ENCODE data around the gene DIO2. TPM values are rescaled to one million over a fixed set of nuclear protein-coding genes. Genes with fewer than 3 reads are reported as not detected.

DIO2 gene
- total and polyA plus RNA-seq, 2 of the 8 experiments (the other 6 are each of a cell fraction or from before 2014, with no cell fraction given): 0.03 to 0.65 TPM

DNA sequence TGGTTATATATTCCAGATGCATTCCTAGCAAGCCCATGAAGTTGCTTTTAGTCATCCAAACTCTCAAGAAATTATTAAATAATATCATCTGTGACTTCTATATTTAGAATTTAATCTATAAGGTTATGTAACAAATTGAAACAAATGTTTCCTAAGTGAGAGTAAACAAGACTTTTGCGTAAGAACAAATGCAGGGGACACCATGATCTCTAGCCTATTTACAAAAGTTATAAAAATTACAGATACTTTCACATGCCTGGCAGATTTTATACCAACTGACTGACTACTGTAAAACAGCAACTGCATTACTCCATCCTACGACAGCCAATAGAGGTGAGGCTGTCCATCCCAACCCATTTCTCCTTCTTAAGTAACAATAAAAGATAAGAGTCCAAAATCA is 20.4 kb upstream of the DIO2 start (continued):
- TF ChIP-seq, protein P1, sequence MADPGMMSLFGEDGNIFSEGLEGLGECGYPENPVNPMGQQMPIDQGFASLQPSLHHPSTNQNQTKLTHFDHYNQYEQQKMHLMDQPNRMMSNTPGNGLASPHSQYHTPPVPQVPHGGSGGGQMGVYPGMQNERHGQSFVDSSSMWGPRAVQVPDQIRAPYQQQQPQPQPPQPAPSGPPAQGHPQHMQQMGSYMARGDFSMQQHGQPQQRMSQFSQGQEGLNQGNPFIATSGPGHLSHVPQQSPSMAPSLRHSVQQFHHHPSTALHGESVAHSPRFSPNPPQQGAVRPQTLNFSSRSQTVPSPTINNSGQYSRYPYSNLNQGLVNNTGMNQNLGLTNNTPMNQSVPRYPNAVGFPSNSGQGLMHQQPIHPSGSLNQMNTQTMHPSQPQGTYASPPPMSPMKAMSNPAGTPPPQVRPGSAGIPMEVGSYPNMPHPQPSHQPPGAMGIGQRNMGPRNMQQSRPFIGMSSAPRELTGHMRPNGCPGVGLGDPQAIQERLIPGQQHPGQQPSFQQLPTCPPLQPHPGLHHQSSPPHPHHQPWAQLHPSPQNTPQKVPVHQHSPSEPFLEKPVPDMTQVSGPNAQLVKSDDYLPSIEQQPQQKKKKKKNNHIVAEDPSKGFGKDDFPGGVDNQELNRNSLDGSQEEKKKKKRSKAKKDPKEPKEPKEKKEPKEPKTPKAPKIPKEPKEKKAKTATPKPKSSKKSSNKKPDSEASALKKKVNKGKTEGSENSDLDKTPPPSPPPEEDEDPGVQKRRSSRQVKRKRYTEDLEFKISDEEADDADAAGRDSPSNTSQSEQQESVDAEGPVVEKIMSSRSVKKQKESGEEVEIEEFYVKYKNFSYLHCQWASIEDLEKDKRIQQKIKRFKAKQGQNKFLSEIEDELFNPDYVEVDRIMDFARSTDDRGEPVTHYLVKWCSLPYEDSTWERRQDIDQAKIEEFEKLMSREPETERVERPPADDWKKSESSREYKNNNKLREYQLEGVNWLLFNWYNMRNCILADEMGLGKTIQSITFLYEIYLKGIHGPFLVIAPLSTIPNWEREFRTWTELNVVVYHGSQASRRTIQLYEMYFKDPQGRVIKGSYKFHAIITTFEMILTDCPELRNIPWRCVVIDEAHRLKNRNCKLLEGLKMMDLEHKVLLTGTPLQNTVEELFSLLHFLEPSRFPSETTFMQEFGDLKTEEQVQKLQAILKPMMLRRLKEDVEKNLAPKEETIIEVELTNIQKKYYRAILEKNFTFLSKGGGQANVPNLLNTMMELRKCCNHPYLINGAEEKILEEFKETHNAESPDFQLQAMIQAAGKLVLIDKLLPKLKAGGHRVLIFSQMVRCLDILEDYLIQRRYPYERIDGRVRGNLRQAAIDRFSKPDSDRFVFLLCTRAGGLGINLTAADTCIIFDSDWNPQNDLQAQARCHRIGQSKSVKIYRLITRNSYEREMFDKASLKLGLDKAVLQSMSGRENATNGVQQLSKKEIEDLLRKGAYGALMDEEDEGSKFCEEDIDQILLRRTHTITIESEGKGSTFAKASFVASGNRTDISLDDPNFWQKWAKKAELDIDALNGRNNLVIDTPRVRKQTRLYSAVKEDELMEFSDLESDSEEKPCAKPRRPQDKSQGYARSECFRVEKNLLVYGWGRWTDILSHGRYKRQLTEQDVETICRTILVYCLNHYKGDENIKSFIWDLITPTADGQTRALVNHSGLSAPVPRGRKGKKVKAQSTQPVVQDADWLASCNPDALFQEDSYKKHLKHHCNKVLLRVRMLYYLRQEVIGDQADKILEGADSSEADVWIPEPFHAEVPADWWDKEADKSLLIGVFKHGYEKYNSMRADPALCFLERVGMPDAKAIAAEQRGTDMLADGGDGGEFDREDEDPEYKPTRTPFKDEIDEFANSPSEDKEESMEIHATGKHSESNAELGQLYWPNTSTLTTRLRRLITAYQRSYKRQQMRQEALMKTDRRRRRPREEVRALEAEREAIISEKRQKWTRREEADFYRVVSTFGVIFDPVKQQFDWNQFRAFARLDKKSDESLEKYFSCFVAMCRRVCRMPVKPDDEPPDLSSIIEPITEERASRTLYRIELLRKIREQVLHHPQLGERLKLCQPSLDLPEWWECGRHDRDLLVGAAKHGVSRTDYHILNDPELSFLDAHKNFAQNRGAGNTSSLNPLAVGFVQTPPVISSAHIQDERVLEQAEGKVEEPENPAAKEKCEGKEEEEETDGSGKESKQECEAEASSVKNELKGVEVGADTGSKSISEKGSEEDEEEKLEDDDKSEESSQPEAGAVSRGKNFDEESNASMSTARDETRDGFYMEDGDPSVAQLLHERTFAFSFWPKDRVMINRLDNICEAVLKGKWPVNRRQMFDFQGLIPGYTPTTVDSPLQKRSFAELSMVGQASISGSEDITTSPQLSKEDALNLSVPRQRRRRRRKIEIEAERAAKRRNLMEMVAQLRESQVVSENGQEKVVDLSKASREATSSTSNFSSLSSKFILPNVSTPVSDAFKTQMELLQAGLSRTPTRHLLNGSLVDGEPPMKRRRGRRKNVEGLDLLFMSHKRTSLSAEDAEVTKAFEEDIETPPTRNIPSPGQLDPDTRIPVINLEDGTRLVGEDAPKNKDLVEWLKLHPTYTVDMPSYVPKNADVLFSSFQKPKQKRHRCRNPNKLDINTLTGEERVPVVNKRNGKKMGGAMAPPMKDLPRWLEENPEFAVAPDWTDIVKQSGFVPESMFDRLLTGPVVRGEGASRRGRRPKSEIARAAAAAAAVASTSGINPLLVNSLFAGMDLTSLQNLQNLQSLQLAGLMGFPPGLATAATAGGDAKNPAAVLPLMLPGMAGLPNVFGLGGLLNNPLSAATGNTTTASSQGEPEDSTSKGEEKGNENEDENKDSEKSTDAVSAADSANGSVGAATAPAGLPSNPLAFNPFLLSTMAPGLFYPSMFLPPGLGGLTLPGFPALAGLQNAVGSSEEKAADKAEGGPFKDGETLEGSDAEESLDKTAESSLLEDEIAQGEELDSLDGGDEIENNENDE (IDR thresholded peaks at IDR 0.05; ENCODE audit: insufficient replicate concordance, low read length): no peak
- no peak for TF ChIP-seq BRCA1 (IDR thresholded peaks at IDR 0.05; ENCODE audit: low read depth, low read length)
- no peak for TF ChIP-seq ZNF274 (IDR thresholded peaks at IDR 0.05; ENCODE audit: borderline replicate concordance, extremely low read depth, low read length)
- no peak for TF ChIP-seq JUND (IDR thresholded peaks at IDR 0.05; ENCODE audit: low read length)
- TF ChIP-seq EZH2 (IDR thresholded peaks at IDR 0.05; ENCODE audit: low read depth, low read length, severe bottlenecking): no peak
- TF ChIP-seq CHD1 (IDR thresholded peaks at IDR 0.05; ENCODE audit: low read depth, low read length): no peak
- TF ChIP-seq SAP30 (IDR thresholded peaks at IDR 0.05; ENCODE audit: insufficient read depth, insufficient replicate concordance, low read length): no peak
- no peak for TF ChIP-seq E2F6 (IDR thresholded peaks at IDR 0.05)
- no peak for TF ChIP-seq HDAC6 (IDR thresholded peaks at IDR 0.05; ENCODE audit: low read depth, low read length)
